ENCODE data around the gene MYO5B.

GRCh38 chr18:50093366-50094064 is 101.4 kb downstream of the MYO5B start:
- TF ChIP-seq CTCF (IDR thresholded peaks at IDR 0.05; ENCODE audit: insufficient read depth, low read length, poor library complexity, severe bottlenecking) (no peak), EZH2phosphoT487 (conservative IDR thresholded peaks at IDR 0.05; ENCODE audit: low read length) (no peak)
